Stimulated activated CD4-positive, alpha-beta T cell treated with anti-CD3 and anti-CD28 coated beads, Interleukin-12 subunit alpha, Interleukin-12 subunit beta, amount 100 ng/mL, for 4 hours (primary cell): ENCODE measurements around the gene LTA4H.

ENCODE experiments used
- DNase-seq: peaks from one replicate; pipeline ENCODE4 v3.0.0-alpha.2; 2020

Gene LTA4H

DNA sequence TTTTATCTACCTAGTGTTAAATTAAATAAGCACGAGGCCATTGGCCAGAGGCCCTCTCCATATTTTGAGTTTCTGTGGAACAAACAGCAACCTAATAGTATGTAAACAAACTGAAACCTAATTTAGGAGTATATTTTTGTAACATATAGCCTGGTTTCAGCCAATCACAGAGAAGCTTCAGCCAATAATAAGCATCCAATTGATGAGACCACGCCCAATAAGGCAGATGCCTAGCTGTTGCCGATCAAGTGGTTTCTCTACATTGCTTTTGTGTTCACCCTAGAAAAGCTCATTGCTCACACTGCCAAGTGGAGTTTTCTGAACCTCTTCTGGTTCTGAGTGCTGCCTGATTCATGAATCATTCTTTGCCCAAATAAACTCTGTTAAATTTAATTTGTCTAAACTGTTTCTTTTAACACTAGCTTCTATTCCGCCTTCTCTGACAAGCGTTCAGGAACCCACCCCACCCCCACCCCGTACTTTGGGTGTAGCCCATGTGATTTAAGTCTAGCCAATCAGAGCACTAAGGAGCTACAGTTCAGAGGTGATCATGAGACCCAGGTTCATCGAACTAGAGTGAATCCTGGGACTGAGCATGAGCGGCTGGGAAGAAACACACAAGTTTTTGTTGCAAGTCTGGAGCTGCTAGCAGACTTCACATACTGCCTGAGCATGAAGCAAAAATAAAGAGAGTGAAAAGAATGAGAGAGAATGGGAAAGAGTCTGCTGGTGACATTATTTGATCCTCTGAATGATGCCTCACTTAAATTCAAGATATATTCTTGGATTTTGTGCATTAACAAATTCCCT lies 21.5 kb upstream of the LTA4H start:
- DNase-seq, result no peak

DNA sequence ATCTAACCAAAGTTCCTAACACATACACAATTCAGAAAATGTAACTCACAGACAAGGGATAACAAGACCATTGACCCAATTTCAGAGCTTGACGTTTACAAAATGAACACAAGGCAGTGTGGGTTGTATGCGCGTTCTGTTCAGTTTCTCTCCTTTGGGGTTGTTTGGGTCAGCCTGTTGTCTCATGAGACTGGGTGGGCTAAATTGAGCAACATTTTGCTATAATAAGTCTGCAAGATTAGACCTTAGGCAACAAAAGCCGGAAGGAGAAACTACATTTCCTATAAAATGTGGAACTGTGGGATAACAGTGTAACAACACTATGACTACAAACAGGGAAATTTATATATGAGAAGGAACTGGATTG lies 18.8 kb upstream of the LTA4H start:
- no peak for DNase-seq

DNA sequence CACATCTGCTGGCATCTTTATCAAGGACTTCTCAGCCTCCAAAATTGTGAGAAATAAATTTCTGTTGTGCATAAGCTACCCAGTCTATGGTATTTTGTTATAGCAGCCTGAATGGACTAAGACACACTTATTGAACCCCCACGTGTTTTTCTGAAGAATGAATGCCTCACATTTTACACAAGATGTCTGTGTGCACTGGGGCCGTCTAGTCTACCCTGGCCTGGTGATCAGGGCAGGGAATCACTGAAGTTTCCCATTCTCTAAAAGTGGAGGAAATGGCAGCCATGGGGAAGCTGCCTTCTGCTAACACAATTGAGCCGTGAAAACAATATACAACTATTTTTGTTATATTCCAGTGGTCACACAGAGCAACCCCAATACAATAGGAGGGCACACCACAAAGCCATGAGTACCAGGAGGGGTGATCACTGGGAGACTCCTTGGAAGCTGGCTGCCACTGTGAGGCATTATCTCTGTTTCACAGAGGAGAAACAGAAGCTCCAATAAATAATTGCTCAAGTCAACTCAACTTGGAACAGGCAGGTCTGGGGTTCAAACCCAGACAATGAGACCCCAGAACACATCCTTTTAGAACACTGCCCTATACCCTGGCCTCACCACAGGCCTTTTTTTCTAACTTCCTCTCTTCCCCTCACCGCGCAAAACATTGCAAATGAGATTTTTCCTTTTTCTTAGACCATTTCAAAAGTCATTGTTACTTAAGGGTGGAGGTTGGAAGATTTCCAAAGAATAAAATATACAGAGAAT lies 18.3 kb upstream of the LTA4H start:
- DNase-seq, result no peak

DNA sequence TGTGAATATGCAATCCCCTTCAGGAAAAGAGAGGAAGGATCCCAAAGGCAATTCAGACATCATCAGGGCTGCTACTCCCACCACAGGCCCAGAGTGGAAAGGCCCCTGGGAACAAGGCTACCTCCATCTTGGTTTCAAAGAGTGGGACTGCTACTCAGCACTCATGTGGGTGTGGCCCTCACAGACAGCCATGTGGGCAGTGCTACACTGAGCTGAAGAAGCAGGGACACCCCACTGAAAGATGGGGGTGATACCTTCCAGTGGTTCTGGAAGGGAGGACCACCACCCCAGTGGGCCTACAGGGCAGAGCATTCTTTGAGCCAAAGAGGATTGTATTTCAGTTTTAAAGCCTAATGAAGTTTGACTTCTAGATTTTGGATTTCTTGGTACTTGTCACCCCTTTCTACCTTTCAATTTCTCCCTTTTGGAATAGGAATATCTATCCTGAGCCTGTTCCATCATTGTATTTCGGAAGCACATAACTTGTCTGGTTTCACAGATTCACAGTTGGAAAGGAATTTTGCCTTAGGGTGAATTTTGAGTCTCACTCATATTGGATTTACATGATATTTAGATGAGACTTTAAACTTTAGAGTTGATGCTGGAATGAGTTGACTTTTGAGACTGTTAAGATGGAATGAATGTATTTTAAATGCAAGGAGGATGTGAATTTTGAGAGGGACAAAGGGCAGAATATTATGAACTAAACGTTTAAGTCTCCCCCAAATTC lies 16.5 kb upstream of the LTA4H start:
- no peak for DNase-seq

DNA sequence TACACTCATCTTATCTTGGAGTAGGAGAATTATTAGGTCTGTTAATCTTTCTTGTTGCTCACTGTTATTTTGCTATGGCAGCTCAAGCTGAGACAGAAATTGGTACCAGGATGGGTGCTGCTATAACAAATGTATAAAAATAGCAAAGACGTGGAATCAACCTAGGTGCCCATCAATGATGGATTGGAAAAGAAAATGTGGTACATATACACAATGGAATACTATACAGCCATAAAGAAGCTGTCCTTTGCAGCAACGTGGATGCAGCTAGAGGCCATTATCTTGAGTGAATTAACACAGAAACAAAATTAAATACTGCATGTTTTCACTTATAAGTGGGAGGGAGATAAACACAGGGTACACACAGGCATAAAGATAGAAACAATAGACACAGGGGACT lies 14.8 kb upstream of the LTA4H start:
- no peak for DNase-seq

DNA sequence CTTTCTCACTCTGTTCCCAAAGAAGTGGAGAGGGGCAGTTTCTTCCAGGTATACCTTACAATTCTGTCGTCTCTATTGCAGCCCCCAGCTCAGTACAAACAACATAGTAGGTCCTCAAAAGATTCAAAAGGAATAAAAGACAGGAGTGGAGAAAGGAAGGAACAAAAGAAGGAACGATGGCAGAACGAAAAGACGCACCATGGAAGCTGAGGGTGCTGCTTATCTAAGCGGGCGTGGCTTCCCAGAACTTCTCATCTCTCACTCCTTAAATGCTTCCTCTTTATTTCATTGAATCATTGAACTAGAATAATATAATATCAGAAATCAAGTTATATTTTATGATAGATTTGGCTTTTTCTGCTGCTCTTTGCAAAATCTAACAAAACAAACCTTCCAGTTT lies 13.7 kb upstream of the LTA4H start:
- DNase-seq, result no peak

DNA sequence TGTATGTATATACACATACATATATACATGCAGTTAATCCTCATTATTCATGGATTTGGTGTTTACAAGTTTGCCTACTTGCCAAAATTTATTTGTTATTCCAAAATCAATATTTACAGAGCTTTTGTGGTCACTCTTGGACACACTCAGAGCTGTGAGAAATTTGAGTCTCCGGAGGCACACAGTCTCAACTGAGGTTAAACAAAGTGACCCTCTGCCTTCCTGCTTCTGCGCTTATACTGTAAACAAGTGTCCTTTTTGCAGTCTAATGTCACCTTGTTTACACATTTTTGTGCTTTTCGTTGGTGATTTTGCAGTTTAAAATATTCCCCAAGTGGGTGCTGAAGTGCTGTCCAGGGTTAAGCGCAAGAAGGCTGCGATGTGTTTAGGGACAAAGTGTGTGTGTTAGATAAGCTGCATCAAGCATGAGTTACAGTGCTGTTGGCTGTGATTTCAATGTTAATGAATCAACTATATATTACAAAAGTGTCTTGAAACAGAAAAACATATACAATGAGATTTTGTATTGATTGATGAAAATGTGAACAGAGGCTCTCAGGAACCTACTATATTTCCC lies 13.1 kb upstream of the LTA4H start:
- DNase-seq, result no peak

DNA sequence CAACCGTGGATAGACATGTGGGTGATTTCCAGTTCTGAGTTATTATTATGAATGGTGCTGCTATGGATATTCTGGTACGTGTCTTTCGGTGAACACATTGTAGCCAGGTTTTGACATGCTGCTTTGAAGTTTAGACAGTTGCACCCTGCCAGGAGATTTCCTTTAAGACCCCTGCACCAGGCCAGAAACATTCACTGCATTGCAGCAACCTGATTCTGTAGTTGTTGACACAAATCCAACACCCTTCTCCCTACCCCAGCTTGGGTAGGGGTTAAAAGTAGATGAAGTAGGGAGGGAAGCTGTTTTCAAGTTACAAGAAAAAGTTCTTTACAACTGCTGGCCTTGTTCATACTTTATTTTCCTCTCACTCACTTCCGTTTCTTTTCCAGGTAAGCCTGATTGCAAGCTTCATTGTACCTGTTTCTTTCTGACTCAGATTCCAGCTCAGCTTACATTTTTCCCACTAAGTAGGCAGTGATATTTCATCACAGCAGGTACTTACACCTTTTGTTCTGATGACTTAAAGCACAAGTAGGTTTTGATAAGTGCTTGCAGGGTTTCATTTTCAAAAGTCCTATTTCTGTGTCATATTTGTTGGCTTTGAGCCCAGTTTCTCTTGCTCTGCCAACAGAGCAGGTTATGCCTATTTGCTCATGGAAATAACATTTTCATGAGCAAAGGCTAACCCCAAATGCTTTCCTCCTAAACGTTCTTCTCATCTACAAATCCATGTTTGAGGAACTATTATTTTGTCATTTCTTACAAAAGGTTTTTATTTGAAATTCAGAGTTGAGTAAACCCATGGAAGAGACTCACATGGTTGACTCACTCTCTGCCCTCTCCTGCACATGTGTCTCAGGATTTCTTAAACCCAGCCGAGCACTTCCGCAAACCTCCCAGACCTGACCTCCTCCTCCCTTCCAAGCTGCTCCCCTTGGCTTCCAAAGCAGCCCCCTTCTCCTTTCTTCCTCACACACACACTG lies 12.1 kb upstream of the LTA4H start:
- DNase-seq, result no peak

DNA sequence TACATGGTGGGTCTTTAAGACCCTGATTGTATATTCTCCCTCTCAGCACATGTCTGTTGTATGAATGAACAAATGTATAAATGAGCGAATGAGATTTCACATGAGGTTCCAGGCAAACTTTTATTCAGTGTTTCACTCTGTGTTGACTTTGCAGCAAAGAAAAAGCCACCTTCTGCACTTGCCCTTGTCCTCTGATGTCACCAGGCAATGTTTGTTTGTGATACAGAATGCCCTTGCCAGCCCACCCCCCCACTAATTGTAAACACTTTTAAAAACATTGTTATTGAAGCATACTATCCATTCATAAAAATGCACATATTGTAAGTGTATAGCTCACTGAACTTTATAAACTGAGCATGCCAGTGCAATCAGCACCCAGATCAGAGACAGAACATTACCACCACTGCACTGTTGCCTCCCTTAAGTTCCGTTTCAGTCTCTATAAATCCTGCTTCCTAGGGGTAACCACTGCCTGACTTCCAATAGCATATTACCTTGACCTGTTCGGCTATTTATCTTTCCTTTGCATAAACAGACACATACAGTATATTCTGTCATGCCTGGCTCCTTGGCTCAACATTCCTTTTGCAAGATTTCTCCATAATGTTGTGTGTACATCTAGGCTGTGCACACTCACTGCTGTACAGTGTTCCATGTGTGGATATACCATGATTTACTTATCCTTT lies 11.3 kb upstream of the LTA4H start:
- DNase-seq, result no peak

DNA sequence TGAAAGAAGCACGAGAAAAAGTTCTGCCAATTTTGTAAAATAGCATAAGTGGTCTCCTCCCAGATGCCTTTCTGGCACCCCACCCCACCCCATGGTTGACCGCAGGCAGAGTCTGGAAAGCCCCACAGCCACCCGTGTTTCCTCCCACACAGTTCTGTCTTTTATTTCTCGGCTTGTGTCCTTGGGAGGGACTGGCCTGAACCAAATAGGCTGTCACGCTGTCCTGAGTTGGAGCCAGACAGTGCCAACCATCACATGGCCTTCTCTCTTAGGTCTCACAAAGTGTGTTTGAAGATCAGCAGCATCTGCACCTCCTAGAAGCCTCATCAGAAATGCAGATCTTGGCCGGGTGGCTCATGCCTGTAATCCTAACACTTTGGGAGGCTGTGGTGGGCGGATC lies 10.2 kb upstream of the LTA4H start:
- no peak for DNase-seq

DNA sequence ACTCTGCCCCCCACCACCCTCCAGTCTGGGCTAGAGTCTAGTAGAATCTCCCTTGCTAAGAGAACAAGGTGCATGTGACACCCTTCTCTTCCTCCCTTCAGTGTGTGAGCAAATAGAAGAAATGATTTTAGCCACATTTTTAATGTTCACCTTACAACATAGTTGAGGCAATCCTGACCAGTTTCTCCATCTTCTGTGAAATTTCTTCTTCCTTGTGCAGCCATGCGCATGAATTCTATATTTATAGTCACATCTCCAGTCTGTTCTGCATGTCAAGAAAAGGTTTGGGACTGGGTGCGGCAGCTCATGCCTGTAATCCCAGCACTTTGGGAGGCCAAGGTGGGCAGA lies 9.5 kb upstream of the LTA4H start:
- DNase-seq, result no peak

DNA sequence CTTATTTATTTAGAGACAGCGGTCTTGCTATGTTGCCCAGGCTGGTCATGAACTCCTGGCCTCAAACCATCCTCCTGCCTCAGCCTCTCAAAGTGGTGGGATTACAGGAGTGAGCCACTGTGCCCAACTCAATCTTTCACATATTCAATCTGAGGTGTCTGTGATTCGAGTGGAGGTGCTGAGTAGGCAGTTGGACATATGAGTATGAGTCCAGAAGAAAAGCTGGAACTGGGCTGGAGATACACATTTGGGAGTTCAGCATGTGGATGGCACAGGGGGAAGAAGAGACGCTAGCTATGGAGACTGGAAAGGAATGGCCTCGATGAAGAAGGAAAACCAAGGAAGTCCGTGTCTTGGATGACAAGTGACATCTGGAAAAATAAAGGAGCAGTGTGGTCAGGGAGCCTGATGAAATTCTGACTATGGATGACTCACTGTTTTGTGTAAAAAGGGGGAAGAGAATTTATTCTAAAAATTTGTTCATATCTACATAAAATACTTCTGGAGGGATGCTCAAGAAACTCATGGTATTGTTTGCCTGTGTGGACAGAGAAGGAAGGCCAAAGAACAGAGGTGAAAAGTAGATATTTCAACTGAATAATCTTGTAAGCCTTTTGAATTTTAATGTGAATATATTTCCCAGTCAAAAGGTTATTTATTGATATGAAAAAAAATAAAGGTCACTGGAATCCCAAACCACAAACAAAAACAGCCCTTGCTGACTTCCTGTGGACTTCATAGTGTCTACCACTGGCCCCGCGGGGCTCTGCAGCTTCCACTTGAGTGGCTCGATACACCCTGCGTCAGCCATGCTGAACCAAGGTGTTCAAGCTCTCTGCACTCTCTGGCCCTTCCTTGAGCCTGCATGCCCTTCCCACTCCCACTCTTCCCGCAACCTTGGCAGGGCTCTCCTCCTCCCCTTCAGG lies 8.9 kb upstream of the LTA4H start:
- no peak for DNase-seq

DNA sequence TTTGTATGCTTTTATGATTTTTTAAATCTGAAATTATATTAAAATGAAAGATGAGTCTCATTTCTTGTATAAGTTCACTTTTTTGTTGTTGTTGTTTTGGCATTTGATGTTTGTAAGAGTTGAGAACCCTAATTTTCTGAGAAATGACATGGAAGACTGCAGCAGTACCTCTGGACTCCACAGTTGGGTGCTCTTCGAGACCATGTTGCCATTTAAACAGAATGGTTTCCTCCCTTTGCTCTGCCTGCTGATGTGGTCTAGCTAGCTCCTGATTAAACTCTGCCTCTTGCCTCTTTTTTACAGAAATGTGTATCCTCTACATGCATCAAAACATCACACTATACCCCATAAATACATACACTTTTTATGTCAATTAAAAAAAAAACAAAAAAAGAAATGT lies 5.8 kb upstream of the LTA4H start:
- DNase-seq, result no peak

DNA sequence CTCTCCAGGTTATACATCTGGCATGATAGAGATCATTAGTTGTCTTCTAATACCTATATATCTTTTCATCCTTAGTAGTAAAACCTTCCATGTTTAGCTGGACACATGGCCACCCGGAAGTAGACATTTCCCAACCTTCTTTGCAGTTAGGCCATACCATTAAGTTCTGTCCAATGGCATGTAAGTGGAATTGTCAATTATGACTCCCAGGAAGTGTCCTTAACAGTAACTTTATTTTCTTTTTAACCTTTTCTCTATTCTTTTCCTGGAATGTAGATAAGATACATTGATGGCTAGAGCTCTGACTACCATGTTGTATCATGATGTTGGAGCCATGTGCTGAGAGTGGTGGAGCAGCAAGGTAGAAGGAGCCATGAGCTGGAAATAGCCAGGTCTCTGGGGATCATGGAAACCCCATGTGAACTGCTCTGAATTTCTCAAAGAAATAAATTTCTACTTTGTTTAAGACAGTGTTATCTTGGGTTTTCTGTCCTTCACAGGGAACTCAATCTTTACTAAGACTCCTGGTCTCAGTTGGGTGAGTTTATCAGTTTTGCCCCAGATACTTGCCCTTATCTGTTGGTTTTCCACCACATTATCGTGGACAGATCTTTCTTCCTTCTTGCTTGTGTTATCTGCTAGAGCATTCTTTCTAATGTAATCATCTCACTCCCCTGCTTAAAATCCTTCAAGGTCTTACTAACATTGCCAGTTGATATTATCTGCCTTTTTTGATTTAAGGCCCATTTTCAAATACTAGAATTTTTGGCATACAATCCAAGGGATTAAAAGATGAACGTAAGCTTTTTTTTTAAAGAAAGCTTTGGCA lies 5.1 kb upstream of the LTA4H start:
- no peak for DNase-seq

DNA sequence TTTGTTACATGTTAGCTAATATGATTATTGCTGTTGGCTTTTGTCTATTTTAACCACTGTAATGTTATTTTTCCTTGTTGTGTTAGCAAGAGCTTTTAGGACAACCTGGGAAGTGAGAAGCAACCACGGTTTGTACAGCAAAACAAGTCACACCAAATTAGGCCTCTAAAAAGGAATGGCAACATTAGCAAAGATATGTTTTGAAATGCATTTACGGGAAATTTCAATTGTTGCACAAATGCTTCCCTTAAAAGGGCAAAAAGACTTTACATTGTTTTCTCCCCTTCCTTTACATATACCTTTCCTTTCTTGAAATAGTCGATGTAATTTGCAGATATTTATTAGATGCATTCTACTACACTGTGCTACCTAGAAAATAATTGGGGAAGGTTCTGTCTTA lies 4.1 kb upstream of the LTA4H start:
- no peak for DNase-seq

DNA sequence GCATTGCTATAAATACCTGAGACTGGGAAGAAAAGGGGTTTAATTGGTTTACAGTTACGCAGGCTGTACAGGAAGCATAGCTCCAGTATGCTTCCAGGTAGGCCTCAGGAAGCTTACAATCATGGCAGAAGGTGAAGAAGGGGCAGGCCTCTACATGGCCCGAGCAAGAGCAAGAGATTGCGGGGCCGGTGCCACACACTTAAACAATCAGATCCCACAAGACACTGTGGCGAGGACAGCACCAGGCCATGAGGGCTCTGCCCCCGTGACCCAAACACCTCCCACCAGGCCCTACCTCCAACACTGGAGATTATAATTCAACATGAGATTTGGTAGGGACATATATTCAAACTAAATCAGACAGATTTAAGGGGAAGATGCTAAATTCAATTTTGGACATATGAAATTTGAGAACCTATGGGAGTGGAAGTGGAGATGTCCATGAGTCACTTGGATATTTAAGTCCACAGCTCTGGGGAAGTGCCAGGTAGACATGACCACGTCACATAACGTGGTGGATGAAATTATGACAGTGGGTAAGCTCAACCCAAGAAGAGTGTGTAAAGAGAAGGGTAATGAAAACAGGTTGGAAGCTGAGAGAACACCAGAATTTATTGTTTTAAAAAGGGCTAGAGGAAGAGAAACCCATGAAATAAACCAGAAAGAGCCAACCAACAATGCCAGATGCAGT lies 1.5 kb upstream of the LTA4H start:
- no peak for DNase-seq

DNA sequence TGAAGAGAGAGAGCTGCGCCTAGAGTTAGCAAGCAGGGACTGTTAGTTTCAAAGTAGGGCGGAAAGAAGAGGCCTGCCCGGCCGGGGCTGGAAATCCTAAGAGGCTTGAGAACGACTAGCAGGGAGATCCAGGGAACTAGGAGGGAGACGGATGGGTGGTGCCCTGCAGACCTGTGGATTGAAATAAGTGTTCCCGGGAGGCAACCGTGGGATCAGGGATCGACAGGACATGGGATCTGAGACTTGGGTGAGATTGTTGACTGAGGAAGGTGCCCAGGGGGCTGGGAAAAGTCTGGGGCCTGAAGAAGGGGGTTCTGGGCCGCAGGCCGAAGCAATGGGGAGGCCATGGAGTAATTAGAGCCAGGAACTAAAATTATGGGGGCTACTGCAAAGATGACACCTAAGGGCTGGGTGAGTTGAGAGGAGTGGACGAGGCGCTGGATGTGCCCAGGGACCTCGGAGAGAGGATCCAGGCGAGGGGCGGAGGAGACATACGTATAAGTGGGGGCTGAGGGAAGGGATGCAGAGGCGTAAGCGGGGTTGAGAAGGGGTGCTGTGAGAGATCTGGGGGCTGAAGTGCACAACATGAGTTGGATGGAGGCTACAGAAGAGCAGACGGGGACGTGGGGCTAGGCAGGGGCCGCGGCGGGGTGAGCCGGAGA lies 635 bp downstream of the LTA4H start:
- no peak for DNase-seq
